HG02840 (cell line): ENCODE measurements around the gene ASTN1.
"Not testable (repeated sequence)": the region's sequence is repeated elsewhere in the genome, so short reads cannot be mapped to it uniquely, and the experiment has no call there.

Source experiments
- ATAC-seq: cut with Tn5 transposase; IDR thresholded peaks from one replicate; pipeline ENCODE4 v1.9.1; 2021; ENCODE audit warnings: mild to moderate bottlenecking, moderate library complexity, moderate number of reproducible peaks; ENCODE audit not compliant: unreplicated experiment, low FRiP score

Gene ASTN1

GRCh38 chr1:177118901-177119300 lies 45.6 kb downstream of the ASTN1 start:
- no peak for ATAC-seq

- no peak for ATAC-seq
These were observed 47.6 kb downstream of the ASTN1 start for GRCh38 chr1:177116941-177117340.

DNA sequence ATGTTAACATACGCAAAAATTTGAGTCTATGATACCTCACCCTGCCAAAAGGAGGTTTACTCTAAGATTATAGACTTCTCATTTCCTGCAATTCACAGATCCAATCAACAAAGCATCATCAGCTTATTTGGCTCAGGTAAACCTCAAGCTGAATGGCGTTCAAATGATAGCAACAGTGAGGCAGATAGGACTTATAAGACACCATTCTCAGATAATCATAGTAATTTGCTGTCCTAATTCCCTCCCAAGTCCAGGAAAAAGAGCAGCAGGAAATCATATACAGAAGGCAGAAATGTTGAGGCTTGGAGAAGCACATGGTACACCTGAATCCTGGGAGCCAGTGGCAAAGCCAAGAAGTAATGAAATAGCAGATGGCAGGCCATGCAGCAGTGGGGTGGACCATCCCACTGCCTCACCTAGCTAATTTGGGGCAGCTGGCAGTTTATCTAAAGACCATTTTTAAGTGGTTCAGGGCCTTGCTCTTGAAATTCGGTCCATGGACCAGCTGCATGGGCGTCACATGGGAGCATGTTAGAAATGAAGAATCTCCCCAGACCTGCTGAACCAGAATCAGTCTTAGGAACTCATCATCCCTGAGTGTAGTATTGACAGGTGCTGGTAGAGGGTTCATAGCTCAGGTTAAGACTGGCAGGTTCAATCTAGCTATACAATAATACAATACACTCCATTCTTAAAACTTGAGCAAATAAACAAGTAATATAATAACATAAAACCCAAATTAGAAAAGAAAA lies 57.7 kb downstream of the ASTN1 start:
- ATAC-seq, result no peak

GRCh38 chr1:177106196-177106595 lies 58.3 kb downstream of the ASTN1 start:
- ATAC-seq, result no peak

DNA sequence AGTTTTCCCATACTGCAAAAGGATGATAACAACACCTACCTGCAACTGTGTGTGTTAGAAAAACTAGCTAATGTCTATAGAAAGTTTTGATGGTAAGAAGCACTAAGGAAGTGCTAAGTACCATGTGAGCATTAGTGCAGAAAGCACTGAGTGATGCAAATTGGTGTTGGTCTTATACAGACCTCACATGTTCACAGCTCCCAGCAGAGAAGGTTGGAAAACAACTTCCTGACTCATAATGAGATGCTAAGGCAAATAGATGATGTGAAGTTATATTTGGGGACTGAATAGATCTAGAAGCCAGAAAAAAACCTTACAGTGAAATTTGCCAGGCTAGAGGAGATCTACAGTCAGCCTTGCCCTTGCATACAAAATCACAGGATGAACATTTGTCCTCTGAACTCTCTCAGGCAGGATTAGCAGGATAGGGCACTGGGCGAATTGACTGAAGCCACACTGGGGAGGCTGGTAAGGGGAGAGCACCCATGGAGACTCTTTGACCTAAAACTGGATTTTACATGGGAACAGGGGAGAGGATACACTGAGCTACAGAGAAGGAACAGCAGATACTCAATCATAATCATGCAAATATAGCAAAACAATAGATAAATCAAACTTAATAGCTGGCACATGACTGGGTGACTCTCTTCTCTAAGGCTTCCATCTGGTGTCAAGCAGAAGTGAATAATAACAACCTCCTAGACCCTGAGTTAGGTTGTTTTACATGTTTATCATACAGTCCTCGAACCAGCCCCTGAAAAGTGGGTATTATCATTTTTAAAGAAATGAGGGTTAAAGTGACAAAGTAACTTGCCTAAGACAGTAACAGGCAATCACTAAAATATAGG lies 61.3 kb downstream of the ASTN1 start:
- no peak for ATAC-seq

DNA sequence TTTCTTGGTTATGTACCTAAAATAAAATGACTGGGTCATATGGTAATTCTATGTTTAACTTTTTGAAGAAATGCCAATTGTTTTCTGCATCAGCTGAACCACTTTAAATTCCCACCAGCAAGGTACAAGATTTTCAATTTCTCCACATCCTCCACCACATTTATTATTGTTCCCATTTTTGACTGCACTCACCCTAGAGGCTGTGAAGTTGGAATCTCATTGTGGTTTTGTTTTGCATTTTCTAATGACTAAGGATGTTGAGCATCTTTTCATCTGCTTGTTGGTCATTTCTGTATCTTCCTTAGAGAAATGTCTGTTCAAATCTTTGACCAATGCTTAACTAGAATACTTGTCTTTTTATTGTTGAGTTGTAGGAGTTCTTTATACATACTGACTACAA lies 72.5 kb downstream of the ASTN1 start:
- ATAC-seq, result no peak

DNA sequence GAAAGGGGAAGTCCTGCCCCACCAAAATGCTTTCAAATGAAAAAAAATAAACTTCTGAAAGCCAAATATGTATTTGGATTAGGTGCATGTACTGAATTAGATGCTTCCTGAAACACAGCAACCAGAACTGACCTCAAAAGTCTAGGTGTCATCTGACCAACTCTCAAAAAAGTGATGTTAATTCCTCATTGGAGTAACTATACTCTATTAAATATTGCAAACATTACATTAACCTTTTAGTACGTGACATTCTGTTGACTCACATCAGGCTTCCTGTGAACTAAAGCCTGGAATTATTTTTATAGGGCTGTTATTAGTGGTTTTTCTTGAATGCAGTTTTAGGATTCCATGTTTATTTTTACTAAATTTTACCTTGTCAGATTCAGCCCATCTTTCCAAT lies 73.5 kb downstream of the ASTN1 start:
- no peak for ATAC-seq

DNA sequence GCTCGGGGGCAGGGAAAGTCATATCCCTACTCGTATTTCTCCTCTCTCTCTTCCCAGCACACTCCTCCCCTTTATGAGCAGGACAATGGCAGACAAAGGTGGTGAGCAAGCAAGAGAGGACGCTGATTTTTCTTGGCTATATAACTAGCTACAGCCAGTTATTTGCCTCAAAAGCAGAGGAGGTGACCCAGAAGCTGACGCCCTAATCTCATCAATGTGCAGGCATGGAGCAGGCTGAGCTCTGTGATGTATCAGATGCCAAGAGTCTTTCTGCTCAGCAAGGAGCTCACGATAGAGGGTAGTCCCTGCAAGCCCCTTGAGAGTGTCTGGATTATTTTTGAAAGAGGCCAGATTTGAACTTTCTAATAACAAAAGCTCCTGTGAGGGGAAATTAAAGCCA lies 75.5 kb downstream of the ASTN1 start:
- ATAC-seq, result no peak

DNA sequence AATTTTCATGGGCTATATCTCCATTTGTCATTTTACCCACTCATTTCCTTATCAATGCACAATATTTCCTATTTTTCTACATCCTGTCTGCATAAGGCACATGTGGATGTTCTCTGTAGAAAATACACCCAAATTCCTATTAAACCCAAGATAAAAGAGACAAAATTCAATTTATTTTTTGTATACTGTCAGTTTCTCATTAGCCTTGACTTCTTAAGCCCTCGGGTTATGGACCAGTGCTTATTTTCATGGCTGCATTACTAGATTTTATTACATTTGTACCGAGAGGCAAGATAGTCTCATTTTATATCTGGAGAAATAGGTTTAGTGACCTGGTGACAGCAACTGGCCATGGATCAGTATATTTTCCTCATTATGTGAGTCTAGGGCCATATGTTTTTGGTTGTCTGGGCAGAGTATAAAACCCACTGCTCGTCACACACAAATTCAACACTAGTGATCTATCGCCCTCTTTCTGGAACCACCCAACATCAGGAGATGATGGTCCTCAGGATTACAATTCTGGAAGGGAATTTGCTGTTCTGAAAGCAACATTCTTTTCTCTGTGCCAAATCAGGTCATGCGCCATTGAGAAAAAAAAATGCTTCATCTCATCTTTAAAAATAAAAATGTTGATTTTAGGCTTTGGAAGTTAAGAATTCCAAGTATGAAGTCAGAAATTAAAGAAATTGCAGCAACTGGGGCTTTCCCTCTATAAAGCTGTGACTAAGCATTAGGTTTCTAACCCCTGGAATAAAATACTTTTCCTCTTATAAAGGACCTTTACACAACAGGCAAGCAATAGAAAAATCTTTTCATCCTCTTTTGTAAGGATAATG lies 81.4 kb downstream of the ASTN1 start:
- ATAC-seq, result no peak

- no peak for ATAC-seq
These were observed 83.9 kb downstream of the ASTN1 start for GRCh38 chr1:177080564-177080963.

- no peak for ATAC-seq
These were observed 86.6 kb downstream of the ASTN1 start for GRCh38 chr1:177077734-177078499.

DNA sequence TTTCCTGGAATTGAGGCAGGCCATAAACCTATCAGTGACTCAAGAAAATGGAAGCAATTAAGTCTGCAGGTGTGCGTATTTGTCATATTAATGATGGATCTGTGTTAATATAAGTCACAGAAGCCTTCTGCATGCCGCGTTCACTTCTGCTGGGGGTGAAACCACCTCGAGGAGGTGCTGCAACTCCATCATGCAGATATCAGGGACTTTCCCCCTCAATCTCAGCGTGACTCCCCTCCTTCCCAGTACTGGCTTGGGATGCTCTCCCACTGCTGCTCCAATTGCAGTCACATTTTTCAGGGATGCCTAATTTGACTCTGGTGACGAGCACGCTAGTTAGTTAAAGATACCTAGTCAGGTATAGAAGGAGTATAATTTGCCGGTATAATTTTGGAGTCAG lies 87.5 kb downstream of the ASTN1 start:
- no peak for ATAC-seq

DNA sequence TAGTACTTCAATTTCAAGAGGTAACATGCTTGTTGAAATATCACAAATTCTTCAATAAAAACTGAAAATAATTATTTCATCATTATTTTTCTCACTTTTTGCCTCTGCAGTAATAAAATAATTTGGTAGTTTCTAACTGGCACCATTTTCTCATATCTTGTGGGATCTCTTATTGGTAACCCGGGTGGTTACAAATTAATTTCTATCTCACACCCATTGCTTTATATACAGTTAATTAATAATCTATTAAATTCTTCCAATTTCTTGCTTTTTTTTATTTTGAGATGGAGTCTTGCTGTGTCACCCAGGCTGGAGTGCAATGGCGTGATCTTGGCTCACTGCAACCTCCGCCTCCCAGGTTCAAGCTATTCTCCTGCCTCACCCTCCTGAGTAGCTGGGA lies 89.7 kb downstream of the ASTN1 start:
- not testable (repeated sequence) for ATAC-seq

DNA sequence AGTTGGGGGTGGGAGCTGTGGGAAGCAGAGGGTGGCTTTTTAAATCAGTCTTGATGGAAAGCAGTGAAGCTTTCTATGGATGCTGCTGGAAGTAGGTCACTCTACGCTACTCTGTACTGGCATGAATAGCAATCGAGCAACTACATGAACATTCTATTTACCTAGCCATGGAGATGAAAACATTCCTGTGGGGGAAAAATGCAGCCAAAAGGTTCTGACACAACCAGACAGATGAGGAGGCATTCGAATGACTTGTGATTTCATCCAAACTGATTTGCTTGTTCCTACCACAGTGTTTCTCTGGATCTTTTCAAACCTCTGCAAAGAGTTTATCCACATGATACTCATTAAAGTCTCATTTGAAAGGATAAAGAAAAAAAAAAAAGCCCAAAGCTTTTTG lies 95.0 kb downstream of the ASTN1 start:
- no peak for ATAC-seq

- ATAC-seq, result no peak
These were observed 96.6 kb downstream of the ASTN1 start for GRCh38 chr1:177067752-177068410.

GRCh38 chr1:177065430-177065829 lies 99.1 kb downstream of the ASTN1 start:
- no peak for ATAC-seq

- ATAC-seq, result no peak
These were observed 100.9 kb downstream of the ASTN1 start for GRCh38 chr1:177063648-177064047.

- ATAC-seq, result no peak
These were observed 110.0 kb downstream of the ASTN1 start for GRCh38 chr1:177054542-177054941.

- ATAC-seq, result no peak
These were observed 110.9 kb downstream of the ASTN1 start for GRCh38 chr1:177053648-177054047.
